GM23338 (cell line): ENCODE measurements around the gene UBE2C. TPM values are rescaled to one million over a fixed set of nuclear protein-coding genes. Genes with fewer than 3 reads are reported as not detected.

Experiments used
- ATAC-seq: fragments of 200-7000 bp; cut with Tn5 transposase; 3 replicates; pipeline ENCODE4 v1.9.1; 2020
- DNase-seq: peaks from one replicate; pipeline ENCODE4 v3.0.0-alpha.2; 2015; ENCODE audit warnings: low spot score
- H2AFZ ChIP-seq: fragments of 200-600 bp; sonication (generic); 2 replicates; pipeline ENCODE4 v1.8.0; 2016; ENCODE audit warnings: antibody characterized with exemption, mild to moderate bottlenecking, moderate library complexity
- H3F3A ChIP-seq: fragments of 200-600 bp; sonication (generic); replicated peaks from 2 replicates; pipeline ENCODE4 v1.8.0; 2017; ENCODE audit warnings: antibody characterized with exemption, mixed run types, low read depth
- H3K27ac ChIP-seq: fragments of 200-600 bp; sonication (generic); 2 replicates; pipeline ENCODE4 v1.6.1; 2016; ENCODE audit warnings: low read depth
- H3K27me3 ChIP-seq: fragments of 200-600 bp; sonication (generic); 2 replicates; pipeline ENCODE4 v1.8.0; 2016; ENCODE audit warnings: mild to moderate bottlenecking, mixed run types, moderate library complexity; ENCODE audit not compliant: insufficient read depth
- H3K36me3 ChIP-seq: fragments of 200-600 bp; sonication (generic); 2 replicates; pipeline ENCODE4 v1.8.0; 2016; ENCODE audit warnings: mild to moderate bottlenecking; ENCODE audit not compliant: insufficient read depth
- H3K4me1 ChIP-seq: fragments of 200-600 bp; sonication (generic); 2 replicates; pipeline ENCODE4 v1.8.0; 2016; ENCODE audit warnings: mild to moderate bottlenecking, moderate library complexity; ENCODE audit not compliant: insufficient read depth
- H3K4me2 ChIP-seq: fragments of 200-600 bp; sonication (generic); 2 replicates; pipeline ENCODE4 v1.7.1; 2017; ENCODE audit warnings: mixed run types
- H3K4me3 ChIP-seq: fragments of 200-600 bp; sonication (generic); 2 replicates; pipeline ENCODE4 v1.6.1; 2016; ENCODE audit warnings: mixed run types
- H3K79me2 ChIP-seq: fragments of 200-600 bp; sonication (generic); replicated peaks from 2 replicates; pipeline ENCODE4 v1.8.0; 2017; ENCODE audit warnings: mild to moderate bottlenecking; ENCODE audit not compliant: insufficient read depth
- H3K9me2 ChIP-seq: fragments of 200-600 bp; sonication (generic); 2 replicates; pipeline ENCODE4 v1.8.0; 2017; ENCODE audit not compliant: insufficient read depth
- H4K20me1 ChIP-seq: fragments of 200-600 bp; sonication (generic); replicated peaks from 2 replicates; pipeline ENCODE4 v1.8.0; 2017; ENCODE audit warnings: mild to moderate bottlenecking; ENCODE audit not compliant: insufficient read depth
- H3K27ac Mint-ChIP-seq: 2 replicates; pipeline ENCODE4 v1.8.0; 2020; ENCODE audit warnings: inconsistent platforms, mild to moderate bottlenecking, moderate library complexity, mixed read lengths
- H3K27me3 Mint-ChIP-seq: 3 replicates; pipeline ENCODE4 v1.8.0; 2022; ENCODE audit warnings: low read depth, mild to moderate bottlenecking, moderate library complexity, mixed read lengths, inconsistent platforms; ENCODE audit not compliant: insufficient read depth, poor library complexity
- H3K36me3 Mint-ChIP-seq: 3 replicates; pipeline ENCODE4 v1.8.0; 2021; ENCODE audit warnings: low read depth, mild to moderate bottlenecking, inconsistent platforms, moderate library complexity, mixed read lengths
- H3K4me1 Mint-ChIP-seq: 3 replicates; pipeline ENCODE4 v1.8.0; 2020; ENCODE audit warnings: mild to moderate bottlenecking, inconsistent platforms, mixed read lengths
- H3K4me3 Mint-ChIP-seq: 3 replicates; pipeline ENCODE4 v1.8.0; 2021; ENCODE audit warnings: moderate library complexity, mild to moderate bottlenecking, inconsistent platforms, mixed read lengths
- H3K9me3 Mint-ChIP-seq: 3 replicates; pipeline ENCODE4 v1.8.0; 2020; ENCODE audit warnings: moderate library complexity, mild to moderate bottlenecking, inconsistent platforms, mixed read lengths
- EZH2 ChIP-seq: fragments of 200-600 bp; sonication (generic); IDR thresholded peaks from one replicate; pipeline ENCODE4 v1.8.0; 2017; ENCODE audit warnings: antibody characterized with exemption, mild to moderate bottlenecking, low read depth; ENCODE audit not compliant: unreplicated experiment
- POLR2AphosphoS5 ChIP-seq: IDR thresholded peaks from 2 replicates; pipeline ENCODE4 v1.6.1; 2016; ENCODE audit warnings: antibody characterized with exemption, low read depth
- STAT1 ChIP-seq: IDR thresholded peaks from one replicate; pipeline ENCODE4 v1.6.1; 2016; ENCODE audit warnings: antibody characterized with exemption; ENCODE audit not compliant: unreplicated experiment
- ZNF114 ChIP-seq: fragments of 250-450 bp; sonication (Bioruptor Pico); IDR thresholded peaks from 2 replicates; pipeline ENCODE4 v1.5.0; 2020; ENCODE audit warnings: mild to moderate bottlenecking, moderate library complexity
- polyA plus RNA-seq: library from polyadenylated mRNA; unstranded; fragments of >200 nt; fragmentation: Nextera tagmentation; extraction: Ambion mirVana; gene quantifications from 2 replicates; pipeline ENCODE4 v1.2.1, GENCODE V29; 2016
- total RNA-seq: library from RNA; depleted of rRNA; stranded (reverse); fragments of >200 nt; shearing (Covaris generic); gene quantifications from 2 replicates; pipeline ENCODE4 v1.2.3, GENCODE V29; 2014
- TF ChIP-seq, protein P1 (sequence below): IDR thresholded peaks from one replicate; pipeline ENCODE4 v1.6.1; 2018; ENCODE audit warnings: antibody characterized with exemption; ENCODE audit not compliant: unreplicated experiment
- TF ChIP-seq, protein P2 (sequence below): fragments of 250-450 bp; sonication (Bioruptor Pico); IDR thresholded peaks from 2 replicates; pipeline ENCODE4 v1.5.0; 2020; ENCODE audit warnings: mild to moderate bottlenecking, moderate library complexity
- TF ChIP-seq, protein P3 (sequence below): IDR thresholded peaks from 2 replicates; pipeline ENCODE4 v1.6.1; 2016; ENCODE audit warnings: antibody characterized with exemption

The UBE2C gene
- total and polyA plus RNA-seq, 2 experiments from 2014 or later = 247 to 698 TPM

DNA sequence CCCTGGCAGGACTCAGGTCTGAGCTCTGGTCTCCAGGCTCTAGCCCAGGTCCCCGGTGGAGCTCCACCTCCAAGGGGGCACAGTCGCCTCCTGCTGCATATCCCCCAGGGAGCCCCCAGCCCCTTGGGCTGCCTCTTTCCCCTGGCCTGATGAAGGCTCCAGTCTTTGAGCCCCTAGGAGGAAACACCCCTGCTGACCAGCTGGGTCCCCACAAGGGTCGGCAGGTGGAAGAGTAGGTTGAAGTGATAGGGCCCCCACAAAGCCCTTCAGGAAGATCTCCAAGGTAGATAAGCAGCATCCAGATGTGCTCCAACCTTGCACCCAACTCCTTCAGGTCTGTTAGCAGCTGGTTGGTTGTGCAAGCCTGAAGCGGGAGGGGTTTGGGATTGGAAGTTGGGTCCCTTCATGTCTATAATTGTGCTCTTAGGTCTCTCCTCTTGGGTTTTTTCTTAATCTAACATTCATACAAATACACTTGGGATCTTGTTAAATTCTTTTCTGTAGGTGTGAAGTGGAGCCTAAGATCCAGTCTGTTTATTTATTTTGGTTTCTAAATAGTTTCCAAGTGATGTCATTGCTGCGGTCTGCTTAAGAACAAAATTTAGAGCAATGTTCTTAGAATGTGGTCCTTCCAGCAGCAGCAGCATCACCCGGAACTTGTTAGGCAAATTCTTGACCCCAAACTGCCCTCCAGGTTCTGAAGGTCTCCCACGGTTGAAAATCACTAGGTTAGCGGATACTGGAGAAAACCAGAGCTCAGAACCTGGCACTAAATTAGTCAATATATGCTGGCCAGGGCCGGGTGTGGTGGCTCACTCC, 5.1 kb downstream of the UBE2C start:
- H3K9me2 ChIP-seq = no peaks in the 10 kb centered on the region

DNA sequence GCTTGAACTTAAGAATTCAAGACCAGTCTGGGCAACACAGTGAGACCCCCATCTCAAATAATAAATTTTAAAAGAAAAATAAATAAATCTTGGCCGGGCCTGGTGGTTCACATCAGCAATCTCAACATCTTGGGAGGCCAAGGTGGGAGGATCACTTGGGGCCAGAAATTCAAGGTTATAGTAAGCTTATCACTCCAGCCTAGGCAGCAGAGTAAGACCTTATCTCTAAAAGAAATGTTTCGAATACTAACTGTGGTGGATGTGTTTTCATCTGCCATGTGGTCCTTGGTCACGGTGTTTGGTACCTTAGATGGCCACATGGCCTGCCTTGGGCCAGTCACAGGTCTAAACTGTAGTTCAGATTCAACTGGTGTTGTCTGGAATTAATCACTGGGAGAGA, 5.8 kb downstream of the UBE2C start:
- H3K4me1 ChIP-seq = peaks cover 19% of the 10 kb centered on the region
- Mint-ChIP-seq H3K4me1 (peaks cover 20% of the 10 kb centered on the region), H3K27ac (peak overlapping the region; percentile 19; the same call in 1 of the 2 replicates), H3K36me3 (peaks cover 42% of the 10 kb centered on the region), H3K27me3 (peaks cover 14% of the 10 kb centered on the region), H3K4me3 (no peak overlapping the region), H3K9me3 (no peaks in the 10 kb centered on the region; the same call in 2 of the 3 replicates)
- DNase-seq (no peak), ATAC-seq (no peak)
- peaks cover 12% of the 10 kb centered on the region for H4K20me1 ChIP-seq
- peaks cover 42% of the 10 kb centered on the region for H3F3A ChIP-seq
- peaks cover 19% of the 10 kb centered on the region for H3K79me2 ChIP-seq
- H3K9me2 ChIP-seq = no peaks in the 10 kb centered on the region
- H3K36me3 ChIP-seq = peaks cover 26% of the 10 kb centered on the region
- peaks cover 3% of the 10 kb centered on the region for H3K27me3 ChIP-seq
- H3K4me3 ChIP-seq = no peak overlapping the region
- H3K4me2 ChIP-seq = no peak overlapping the region
- peak overlapping the region; percentile 90 for H3K27ac ChIP-seq
- no peak overlapping the region for H2AFZ ChIP-seq
- TF ChIP-seq STAT1 (no peak), ZNF114 (no peak), EZH2 (no peak), POLR2AphosphoS5 (no peak)
- TF ChIP-seq, protein P1, sequence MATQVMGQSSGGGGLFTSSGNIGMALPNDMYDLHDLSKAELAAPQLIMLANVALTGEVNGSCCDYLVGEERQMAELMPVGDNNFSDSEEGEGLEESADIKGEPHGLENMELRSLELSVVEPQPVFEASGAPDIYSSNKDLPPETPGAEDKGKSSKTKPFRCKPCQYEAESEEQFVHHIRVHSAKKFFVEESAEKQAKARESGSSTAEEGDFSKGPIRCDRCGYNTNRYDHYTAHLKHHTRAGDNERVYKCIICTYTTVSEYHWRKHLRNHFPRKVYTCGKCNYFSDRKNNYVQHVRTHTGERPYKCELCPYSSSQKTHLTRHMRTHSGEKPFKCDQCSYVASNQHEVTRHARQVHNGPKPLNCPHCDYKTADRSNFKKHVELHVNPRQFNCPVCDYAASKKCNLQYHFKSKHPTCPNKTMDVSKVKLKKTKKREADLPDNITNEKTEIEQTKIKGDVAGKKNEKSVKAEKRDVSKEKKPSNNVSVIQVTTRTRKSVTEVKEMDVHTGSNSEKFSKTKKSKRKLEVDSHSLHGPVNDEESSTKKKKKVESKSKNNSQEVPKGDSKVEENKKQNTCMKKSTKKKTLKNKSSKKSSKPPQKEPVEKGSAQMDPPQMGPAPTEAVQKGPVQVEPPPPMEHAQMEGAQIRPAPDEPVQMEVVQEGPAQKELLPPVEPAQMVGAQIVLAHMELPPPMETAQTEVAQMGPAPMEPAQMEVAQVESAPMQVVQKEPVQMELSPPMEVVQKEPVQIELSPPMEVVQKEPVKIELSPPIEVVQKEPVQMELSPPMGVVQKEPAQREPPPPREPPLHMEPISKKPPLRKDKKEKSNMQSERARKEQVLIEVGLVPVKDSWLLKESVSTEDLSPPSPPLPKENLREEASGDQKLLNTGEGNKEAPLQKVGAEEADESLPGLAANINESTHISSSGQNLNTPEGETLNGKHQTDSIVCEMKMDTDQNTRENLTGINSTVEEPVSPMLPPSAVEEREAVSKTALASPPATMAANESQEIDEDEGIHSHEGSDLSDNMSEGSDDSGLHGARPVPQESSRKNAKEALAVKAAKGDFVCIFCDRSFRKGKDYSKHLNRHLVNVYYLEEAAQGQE = no peak
- TF ChIP-seq, protein P2, sequence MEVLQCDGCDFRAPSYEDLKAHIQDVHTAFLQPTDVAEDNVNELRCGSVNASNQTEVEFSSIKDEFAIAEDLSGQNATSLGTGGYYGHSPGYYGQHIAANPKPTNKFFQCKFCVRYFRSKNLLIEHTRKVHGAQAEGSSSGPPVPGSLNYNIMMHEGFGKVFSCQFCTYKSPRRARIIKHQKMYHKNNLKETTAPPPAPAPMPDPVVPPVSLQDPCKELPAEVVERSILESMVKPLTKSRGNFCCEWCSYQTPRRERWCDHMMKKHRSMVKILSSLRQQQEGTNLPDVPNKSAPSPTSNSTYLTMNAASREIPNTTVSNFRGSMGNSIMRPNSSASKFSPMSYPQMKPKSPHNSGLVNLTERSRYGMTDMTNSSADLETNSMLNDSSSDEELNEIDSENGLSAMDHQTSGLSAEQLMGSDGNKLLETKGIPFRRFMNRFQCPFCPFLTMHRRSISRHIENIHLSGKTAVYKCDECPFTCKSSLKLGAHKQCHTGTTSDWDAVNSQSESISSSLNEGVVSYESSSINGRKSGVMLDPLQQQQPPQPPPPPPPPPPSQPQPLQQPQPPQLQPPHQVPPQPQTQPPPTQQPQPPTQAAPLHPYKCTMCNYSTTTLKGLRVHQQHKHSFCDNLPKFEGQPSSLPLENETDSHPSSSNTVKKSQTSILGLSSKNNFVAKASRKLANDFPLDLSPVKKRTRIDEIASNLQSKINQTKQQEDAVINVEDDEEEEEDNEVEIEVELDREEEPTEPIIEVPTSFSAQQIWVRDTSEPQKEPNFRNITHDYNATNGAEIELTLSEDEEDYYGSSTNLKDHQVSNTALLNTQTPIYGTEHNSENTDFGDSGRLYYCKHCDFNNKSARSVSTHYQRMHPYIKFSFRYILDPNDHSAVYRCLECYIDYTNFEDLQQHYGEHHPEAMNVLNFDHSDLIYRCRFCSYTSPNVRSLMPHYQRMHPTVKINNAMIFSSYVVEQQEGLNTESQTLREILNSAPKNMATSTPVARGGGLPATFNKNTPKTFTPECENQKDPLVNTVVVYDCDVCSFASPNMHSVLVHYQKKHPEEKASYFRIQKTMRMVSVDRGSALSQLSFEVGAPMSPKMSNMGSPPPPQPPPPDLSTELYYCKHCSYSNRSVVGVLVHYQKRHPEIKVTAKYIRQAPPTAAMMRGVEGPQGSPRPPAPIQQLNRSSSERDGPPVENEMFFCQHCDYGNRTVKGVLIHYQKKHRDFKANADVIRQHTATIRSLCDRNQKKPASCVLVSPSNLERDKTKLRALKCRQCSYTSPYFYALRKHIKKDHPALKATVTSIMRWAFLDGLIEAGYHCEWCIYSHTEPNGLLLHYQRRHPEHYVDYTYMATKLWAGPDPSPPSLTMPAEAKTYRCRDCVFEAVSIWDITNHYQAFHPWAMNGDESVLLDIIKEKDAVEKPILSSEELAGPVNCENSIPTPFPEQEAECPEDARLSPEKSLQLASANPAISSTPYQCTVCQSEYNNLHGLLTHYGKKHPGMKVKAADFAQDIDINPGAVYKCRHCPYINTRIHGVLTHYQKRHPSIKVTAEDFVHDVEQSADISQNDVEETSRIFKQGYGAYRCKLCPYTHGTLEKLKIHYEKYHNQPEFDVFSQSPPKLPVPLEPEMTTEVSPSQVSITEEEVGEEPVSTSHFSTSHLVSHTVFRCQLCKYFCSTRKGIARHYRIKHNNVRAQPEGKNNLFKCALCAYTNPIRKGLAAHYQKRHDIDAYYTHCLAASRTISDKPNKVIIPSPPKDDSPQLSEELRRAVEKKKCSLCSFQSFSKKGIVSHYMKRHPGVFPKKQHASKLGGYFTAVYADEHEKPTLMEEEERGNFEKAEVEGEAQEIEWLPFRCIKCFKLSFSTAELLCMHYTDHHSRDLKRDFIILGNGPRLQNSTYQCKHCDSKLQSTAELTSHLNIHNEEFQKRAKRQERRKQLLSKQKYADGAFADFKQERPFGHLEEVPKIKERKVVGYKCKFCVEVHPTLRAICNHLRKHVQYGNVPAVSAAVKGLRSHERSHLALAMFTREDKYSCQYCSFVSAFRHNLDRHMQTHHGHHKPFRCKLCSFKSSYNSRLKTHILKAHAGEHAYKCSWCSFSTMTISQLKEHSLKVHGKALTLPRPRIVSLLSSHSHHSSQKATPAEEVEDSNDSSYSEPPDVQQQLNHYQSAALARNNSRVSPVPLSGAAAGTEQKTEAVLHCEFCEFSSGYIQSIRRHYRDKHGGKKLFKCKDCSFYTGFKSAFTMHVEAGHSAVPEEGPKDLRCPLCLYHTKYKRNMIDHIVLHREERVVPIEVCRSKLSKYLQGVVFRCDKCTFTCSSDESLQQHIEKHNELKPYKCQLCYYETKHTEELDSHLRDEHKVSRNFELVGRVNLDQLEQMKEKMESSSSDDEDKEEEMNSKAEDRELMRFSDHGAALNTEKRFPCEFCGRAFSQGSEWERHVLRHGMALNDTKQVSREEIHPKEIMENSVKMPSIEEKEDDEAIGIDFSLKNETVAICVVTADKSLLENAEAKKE (CRISPR knock-in tag) = no peak
- TF ChIP-seq, protein P3, sequence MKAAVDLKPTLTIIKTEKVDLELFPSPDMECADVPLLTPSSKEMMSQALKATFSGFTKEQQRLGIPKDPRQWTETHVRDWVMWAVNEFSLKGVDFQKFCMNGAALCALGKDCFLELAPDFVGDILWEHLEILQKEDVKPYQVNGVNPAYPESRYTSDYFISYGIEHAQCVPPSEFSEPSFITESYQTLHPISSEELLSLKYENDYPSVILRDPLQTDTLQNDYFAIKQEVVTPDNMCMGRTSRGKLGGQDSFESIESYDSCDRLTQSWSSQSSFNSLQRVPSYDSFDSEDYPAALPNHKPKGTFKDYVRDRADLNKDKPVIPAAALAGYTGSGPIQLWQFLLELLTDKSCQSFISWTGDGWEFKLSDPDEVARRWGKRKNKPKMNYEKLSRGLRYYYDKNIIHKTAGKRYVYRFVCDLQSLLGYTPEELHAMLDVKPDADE = no peak

More for the DNA sequence above, 5.1 kb downstream of the UBE2C start:
- no peak overlapping the region for H3K4me2 ChIP-seq
- H3K27ac Mint-ChIP-seq = 0 out of 2 replicates have a peak overlapping the region, but pooled peaks have one; percentile 29
- H3K4me1 Mint-ChIP-seq = peaks cover 22% of the 10 kb centered on the region
- peak; percentile 26; the same call in 1 of the 2 replicates for TF ChIP-seq POLR2AphosphoS5
- TF ChIP-seq STAT1 = no peak
- no peaks in the 10 kb centered on the region; the same call in 2 of the 3 replicates for H3K9me3 Mint-ChIP-seq
- no peak overlapping the region for H2AFZ ChIP-seq
- ATAC-seq (no peak), DNase-seq (no peak)
- H4K20me1 ChIP-seq = peaks cover 12% of the 10 kb centered on the region
- H3K27ac ChIP-seq = peak overlapping the region; percentile 90
- peaks cover 10% of the 10 kb centered on the region for H3K27me3 Mint-ChIP-seq
- peaks cover 49% of the 10 kb centered on the region for H3K36me3 Mint-ChIP-seq
- H3K79me2 ChIP-seq = peaks cover 25% of the 10 kb centered on the region
- H3K27me3 ChIP-seq = no peaks in the 10 kb centered on the region
- peaks cover 26% of the 10 kb centered on the region for H3K36me3 ChIP-seq
- H3F3A ChIP-seq = peaks cover 42% of the 10 kb centered on the region
- no peak overlapping the region for H3K4me3 ChIP-seq
- H3K4me1 ChIP-seq = peaks cover 20% of the 10 kb centered on the region
- no peak overlapping the region for H3K4me3 Mint-ChIP-seq
